NCI-H187 (cell line): ENCODE results near the gene ADORA2A.

Experiments
- DNase-seq, 2 experiments: peaks; one replicate each; lab custom pipeline; 2025; lab: John Stamatoyannopoulos, UW

The ADORA2A gene

DNA sequence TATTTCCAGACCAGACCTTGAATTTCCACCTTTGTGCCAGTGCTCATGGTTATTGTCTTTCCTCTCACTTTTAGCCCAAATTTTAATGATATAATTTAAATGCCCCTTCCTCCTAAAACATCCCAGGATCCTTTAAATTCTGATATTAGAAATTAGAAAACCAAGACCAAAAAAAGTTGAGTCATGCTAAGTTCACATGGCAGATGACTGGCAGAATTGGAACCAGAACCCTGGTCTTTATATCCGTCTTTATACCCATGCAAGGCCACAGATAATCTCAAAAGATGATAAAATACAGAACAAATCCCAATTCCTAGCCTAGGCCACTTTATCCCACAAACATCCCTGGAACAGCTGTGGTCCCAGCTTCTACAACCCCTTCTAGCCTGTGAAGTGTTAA is 26.5 kb downstream of the ADORA2A start:
- no peak for DNase-seq

DNA sequence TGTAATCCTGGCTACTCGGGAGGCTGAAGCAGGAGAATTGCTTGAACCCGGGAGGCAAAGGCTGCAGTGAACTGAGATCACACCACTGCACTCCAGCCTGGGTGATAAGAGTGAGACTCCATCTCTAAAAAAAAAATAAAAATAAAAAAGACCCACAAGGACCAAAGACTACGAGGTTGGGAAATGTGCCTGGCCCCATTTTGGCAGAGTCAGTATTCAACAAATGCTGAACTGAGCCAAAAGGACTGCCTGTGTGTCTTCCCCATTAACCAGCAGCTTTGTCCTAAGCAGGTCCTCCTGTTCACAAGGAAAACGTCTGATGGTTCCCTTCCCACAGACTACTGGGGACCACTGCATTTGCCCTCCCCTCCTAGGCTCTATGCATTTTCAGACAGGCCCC is 27.6 kb downstream of the ADORA2A start:
- DNase-seq = no peak

DNA sequence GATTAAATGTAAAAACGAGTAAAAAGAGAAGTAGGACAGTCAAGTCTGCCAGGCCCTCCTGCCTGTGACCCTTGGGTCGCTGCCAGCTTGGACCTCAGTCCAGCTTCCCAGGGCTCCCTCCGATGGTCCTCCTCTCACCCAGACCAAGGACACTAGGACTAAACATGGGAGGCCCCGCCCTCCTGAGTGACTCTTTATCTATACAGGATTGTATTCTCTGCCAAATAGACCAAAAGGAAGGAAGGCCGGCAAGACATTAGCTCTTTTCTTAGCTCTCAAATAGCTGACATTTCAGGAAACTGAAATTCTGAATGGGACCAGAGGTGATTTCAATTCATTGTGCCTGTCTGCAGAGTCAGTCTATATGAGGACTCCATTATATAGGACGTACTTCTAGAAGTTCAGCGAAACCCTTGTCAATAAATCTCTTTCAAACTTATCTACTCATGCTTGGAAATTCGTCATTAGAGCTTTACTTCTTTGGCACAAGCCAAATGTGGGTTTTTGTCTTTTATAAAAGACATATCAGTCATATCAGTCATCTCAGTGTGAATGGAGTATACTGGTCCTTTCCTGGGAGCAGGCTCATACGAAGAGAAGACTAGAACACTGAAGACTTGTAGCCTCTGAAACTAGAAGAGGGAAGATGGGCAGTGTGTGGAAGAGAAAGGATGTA is 28.5 kb downstream of the ADORA2A start:
- no peak for DNase-seq

DNA sequence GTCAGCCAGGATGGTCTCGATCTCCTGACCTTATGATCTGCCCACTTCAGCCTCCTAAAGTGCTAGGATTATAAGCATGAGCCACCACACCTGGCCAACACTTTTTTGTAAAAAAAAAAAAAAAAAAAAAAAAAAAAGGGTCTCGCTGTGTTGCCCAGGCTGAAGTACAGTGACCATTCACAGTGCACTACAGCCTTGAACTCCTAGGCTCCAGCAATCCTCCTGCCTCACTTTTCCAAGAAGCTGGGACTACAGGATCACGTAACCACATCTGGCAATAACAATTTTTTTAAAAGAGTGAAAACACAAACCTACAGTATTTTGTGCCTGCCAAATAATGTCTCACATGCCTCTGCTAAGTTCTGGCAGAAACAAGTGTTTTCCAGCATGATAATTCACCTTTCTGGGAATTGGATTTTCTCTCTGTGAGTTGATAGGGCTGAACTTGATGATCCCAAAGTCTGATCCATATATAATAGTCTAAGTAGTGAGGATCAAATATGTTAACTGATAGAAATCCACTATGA is 30.6 kb downstream of the ADORA2A start:
- no peak for DNase-seq

DNA sequence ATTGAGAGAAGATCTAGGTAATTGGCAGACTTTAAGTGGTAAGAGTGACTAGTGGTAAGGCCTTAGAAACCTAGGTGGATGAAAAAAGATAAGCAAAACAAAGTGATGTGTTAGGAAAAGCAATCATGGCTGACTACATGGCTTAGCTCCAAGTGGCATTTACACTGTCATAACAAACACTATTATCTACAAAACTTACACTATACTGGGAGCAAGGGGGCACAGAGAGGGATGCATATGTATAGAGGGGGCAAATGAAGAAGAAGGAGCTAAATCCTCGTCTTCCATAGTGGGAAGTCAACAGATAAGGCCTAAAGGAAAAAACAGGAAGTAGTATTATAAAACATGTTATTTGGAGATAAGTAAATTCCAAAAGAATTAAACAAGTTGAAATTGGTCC is 32.5 kb downstream of the ADORA2A start:
- no peak for DNase-seq

DNA sequence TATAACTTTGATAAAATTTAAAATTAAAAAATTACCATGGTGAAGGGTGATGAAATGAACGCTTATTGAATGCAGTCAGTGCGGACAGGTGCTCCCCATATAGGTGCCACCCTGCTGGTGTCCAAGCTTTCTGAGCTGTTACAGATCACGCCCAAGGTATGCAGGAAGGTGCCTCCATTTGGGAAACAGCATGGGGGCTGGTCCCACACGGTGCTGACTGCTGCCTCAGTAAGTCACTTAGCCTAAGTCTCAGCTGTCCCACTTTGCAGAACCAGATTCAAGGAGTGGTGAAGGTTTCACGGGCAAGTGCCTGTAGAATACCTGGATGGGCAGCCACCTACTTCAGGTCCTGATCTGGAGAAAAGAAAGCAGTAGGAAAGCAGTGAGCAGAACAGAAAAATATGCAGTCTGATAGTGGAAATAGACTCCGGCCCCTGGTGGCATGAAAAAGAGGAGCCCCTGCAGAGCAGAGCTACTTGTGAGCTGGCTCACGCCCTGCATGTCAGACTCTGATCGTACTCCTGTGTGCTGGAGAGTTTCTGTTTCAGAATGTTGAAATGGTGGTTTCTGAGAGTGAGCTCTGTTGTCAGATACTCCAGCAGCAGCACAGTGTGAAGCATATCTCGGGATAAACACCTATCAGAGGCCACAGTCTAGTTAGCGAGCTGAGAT is 33.2 kb downstream of the ADORA2A start:
- no peak for DNase-seq

DNA sequence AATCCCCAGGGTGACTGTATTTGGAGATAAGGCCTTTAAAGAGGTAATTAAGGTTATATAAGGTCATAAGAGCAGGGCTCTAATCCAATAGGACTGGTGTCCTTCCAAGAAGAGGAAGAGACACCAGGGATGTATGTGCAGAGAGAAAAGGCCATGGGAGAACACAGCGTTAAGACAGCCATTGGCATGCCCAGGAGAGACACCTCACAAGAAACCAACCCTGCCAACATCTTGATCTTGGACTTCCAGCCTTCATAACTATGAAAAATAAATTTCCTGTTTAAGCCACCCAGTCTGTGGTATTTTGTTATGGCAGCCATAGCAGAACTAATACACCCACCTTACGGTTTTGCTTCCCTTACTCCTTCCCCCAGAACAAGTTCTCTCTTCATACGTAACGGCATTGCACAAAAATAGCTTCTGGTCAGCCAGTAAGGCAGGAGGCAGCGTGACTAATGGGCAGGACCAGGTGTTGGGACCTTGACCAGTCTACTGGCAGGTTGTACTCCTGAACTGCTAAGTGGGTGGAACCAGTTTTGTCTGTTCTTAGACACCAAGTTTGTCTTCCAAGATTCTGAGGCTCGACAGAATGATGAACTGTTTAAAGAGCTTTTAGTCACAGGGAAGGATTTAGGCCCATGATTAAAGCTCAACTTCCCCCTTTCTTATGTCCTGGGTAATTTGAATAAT is 35.8 kb downstream of the ADORA2A start:
- DNase-seq = no peak

DNA sequence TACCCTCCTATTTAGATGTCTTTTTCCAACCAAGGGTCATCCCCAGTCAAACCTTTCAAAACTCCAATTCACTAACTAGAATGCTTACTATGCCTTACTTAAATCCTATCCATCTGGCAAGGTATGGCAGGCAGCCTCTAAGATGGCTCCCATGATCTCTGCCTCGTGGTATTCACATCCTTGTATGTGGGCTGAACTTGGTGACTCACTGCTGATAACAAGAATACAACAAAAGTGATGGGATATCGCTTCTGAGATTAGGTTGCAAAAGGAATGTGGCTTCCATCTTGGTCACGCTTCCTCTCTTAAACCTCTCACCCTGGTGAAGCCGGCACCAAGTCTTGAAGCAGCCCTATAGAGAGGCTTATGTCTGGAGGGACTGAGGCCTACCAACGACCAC is 38.2 kb downstream of the ADORA2A start:
- no peak for DNase-seq

DNA sequence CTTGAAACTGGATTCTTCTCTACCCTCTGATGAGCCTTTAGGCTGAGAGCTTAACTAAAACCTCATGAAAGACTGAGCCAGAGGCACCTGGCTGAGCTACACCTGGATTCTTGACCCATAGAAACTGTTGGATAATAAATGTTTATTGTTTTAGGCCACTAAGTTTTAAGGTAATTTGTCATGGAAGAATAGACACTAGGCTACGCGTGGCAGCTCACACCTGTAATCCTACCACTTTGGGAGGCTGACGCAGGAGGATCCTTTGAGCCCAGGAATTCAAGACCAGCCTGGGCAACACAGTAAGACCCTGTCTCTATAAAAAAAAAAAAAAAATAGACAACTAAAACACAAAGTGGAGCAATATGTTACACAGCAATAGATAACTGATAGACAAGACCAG is 38.6 kb downstream of the ADORA2A start:
- DNase-seq = no peak

DNA sequence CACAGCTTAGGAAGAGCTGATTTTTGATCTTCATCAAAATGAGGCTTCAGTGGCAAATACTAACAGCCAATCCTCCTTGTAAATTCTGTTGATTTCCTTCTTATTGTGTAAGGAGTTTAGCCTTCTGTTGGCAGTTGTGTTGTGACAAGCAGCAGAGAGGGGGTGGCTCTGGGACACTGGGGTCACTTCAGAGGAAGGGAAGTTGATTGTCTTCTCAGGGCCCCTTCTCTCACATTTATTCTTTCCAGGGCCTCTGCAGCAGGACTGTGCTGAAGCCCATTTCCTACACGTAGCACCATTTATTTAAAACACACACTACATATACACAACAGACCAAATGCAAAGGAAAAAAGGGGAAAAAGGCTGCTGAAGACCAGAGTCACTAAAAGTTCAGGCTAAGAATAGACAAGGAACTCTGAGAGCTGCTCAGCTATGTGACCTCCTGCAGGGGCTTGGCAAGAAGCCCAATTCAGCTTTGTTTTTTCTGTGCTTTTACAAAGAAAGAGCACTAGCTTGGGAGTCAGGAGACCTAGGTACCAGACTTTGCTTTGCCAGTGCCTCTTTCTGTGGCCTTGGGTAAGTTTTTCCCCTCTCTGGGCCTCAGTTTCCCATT is 39.4 kb downstream of the ADORA2A start:
- DNase-seq = no peak

DNA sequence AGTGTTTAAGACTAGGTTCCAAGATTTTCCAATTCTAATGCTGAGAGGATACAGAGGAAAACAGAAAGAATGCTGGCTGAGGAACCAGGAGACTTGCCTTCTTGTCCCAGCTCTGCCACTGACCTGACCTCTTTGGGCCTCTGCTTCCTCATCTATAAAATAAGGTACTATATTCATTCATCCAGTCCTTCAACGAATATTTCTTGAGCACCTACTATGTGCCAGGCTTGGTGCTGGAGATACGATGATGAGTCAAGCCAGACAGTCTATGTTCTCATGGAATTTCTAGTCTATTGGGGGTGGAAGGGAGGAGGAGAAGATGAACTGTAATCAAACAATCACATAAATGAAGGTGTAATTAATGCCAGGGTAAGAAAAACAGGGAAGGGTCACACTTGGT is 39.9 kb downstream of the ADORA2A start:
- no peak for DNase-seq

DNA sequence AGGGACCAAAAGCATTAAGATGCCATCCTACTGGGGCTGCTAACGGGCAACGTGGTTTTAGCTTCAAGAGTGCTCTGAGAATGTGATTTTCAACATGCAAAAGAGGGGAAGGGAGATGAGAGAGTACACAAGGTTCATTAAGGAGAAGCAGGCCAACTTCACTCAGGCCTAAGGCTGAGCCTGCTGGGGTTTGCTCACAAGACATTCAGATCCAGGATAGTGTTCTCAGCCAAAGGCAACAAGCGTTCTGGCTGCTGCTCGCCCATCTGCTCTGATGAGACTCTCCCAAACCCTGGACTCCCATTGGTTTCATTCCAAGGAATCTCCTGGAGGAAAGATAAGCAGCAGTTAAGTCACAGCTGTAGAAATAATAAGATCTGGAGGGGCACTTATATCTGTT is 44.2 kb downstream of the ADORA2A start:
- no peak for DNase-seq

DNA sequence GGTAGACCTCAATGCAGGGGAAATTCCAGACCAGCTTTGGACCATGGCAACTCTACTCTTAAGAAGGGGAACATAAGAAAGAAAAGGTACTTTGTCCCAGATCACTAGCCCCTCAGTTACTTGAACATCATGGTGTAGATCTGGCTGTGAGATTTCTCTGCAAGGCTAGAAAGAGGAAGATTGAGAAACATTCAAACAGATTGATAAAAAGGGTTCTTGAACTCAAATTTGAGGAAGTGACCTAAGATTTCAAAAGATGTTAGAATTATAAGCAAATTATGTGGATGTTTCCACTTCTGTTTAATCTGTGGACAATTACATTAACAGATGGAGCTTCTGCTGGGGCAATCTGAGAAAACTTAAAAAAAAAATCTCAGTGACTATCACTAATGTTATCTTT is 45.9 kb downstream of the ADORA2A start:
- DNase-seq = no peak

DNA sequence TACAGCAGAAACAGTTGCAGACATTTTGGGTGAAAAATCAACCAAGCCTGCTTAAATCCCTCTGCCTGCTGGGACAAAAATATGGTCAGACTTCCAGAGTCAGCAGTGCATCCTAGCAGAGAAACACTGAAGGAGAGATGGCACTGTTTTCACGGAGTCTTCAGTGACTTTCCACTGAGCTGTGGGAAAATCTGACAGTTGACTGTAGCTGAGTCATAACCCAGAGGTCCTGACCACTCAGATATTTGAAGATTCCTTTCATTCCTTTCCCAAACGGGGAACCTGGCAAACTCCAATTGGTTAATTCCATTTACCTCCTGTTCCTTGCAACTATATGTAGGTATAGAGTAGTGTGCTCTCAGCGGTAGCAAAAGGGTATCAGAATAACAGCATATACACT is 46.8 kb downstream of the ADORA2A start:
- DNase-seq = no peak

DNA sequence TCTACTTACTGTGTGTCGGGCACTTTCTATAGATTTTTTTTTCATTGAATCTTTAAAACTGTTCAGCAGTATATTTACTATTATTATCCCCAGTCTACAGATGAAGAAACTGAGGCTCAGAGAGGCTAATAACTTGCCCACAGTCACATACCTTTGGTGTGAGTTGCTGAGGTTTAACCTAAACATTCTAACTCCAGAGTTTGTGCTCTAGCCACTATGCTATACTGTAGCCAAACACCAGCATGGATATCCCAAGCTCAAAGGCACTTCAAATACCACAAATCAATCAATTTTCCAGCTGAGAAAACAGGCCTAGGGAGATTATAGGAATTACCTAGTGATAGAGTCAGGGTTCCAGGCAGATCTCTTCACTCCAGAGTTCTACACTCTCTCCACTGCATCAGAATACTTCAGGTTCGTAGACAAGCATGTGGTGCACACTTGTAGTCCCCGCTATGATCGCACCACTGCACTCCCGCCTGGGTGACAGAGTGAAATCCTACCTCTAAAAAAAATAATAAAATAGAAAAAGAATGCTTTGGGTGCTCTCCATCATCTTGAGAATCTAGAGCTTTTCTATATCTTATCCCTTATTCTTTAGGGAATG is 47.4 kb downstream of the ADORA2A start:
- no peak for DNase-seq

DNA sequence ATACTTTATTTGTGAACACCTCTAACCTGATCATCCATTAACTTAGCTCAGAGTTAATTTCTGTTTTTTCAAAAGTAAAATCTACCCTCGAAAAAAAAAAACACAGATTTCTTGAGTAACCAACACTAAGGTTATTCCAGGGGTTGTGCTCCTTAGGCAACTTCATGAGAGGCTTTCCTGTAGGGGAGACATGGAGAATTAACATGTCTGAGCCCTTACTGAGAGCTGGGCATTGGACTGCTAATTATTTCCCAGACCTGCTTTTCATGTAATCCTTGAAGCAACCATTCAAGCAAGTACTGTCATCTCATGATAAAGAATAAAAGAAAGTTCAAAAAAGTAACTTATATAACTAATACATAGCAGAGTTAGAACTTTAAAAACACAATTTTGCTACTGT is 54.2 kb downstream of the ADORA2A start:
- no peak for DNase-seq

DNA sequence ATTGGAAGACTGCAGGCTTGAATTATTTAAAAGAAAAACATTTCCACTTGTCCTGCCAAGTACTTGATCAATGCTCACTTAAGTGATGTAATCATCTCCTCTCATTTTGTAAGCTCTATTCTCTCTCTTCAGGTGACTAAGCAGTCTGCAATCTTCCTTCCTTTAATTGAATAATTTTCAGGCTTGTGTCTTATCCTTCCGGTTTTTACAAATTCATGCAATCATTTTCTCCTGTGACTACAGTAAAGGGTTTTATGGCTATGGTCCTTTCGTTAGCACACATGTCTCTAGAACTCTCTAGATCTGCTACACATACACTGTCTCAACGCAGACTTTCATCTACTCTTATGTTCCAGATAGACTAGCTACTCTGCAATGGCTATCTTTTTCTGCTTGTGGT is 55.2 kb downstream of the ADORA2A start:
- no peak for DNase-seq

DNA sequence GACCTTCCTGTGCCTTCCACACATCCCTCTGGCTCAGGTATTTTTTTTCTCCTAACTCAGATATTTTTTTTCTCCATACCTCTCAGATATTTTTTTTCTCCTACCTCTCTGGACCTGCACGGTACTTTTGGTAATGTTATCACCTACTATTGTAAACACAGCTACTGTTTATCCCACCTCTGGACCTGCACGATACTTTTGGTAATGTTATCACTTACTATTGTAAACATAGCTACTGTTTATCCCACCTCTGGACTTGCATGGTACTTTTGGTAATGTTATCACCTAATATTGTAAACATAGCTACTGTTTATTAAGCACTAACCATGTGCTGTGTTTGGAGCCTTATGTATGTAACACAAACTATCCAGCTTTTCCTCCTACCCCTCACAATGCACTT is 55.6 kb downstream of the ADORA2A start:
- no peak for DNase-seq

DNA sequence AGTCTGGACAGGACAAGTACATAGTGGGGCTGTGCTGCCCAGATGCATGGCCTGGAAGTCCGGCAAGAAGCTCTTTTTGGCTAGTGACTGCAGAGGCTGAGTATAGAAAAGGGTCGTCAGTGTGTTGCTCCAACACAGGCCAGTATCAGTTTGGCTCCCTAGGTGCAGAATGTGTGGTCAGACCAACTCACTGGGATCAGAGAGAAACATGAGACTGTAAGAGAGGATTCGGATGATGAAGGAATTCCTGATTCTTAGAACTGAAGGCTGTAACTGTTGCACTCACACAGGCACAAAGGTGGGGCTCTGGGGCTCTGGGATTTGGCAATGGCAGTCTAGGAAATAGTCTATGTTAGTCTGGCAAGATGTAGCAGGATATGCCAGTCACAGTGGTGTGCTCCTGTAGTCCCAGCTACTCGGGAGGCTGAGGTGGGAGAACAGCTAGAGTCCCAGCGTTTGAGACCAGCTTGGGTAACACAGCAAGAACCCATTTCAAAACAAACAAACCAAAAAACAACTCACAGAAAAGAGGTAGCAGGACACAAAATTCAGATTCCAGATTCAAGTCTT is 56.7 kb downstream of the ADORA2A start:
- DNase-seq = no peak

DNA sequence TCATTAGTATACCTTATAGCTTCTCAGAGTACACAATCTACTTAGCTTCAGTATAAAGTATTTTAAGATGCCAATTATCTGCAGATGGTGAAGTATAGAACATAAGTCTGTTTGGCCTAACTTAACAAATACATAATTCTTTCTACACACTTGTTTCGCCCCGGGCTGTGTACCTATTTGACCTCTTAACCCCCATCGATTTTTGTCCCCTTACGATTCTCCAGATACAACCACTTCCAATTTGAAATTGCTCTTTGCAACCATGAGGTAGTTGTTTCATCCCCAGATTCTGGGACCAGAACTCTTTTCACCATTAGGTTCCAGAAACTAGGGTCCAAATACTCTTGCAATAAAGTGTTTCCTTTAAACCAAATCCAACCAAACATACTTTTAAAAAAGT is 57.8 kb downstream of the ADORA2A start:
- no peak for DNase-seq

DNA sequence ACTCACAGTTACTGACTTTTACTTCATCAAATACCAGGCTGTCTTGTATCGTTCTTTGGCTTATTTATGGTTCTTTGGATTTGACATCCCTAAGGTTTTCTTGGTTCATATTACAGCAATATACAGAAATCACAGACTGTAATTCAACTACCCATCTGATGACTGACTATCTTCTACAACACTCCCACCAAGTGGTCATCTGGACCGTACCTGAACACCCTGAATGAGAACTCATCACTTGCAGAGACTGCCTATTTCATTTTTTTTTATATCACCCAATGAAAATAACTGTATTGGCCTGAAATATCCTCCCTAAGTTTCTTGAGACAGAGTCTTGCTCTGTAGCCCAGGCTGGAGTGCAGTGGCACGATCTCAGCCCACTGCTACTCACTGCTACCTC is 58.2 kb downstream of the ADORA2A start:
- DNase-seq = no peak

DNA sequence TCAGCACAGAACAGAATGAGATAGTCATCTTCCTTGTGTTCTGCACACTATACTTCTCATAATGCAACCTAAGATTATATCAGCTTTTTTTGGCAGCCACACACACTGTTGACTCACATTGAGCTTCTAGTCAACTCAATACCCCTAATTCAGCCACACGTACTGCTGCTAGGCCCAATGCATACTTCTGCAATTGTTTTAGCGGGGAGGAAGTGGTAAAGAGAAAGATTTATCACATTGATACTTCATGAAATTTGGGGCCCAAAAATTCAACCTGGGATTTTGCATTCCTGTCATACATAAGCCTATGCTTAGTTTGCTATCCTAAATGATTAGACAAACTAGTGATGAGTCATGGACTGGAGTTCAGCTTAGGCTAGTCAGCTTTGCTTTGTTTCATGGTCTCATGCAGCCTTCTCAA is 59.1 kb downstream of the ADORA2A start:
- DNase-seq = no peak
